Measurements from ENCODE around the gene PDE4B.

The PDE4B gene

GRCh38 chr1:66357478-66358197 lies 564.9 kb downstream of the PDE4B start:
- DNase-seq (ENCODE audit: low read depth) = no peak
- H3K4me3 ChIP-seq (ENCODE audit: low read depth, low read length) = no peak overlapping the region
- no peak for TF ChIP-seq CTCF (IDR thresholded peaks at IDR 0.05; ENCODE audit: control insufficient read depth, extremely low read depth, insufficient read depth)

- no peak overlapping the region for H3K4me3 ChIP-seq (ENCODE audit: low read depth, low read length)
- no peak for TF ChIP-seq CTCF (IDR thresholded peaks at IDR 0.05; ENCODE audit: control insufficient read depth, extremely low read depth, insufficient read depth)
- DNase-seq (ENCODE audit: low read depth) = no peak
Observed at GRCh38 chr1:66359269-66359668, 566.6 kb downstream of the PDE4B start.

- no peak for DNase-seq (ENCODE audit: low read depth)
- H3K4me3 ChIP-seq (ENCODE audit: low read depth, low read length) = no peak overlapping the region
- no peak for TF ChIP-seq CTCF (IDR thresholded peaks at IDR 0.05; ENCODE audit: control insufficient read depth, extremely low read depth, insufficient read depth)
Observed at GRCh38 chr1:66359815-66360214, 567.1 kb downstream of the PDE4B start.

- DNase-seq (ENCODE audit: low read depth) = no peak
- TF ChIP-seq CTCF (IDR thresholded peaks at IDR 0.05; ENCODE audit: control insufficient read depth, extremely low read depth, insufficient read depth) = no peak
- H3K4me3 ChIP-seq (ENCODE audit: low read depth, low read length) = no peak overlapping the region
Observed at GRCh38 chr1:66360285-66360724, 567.6 kb downstream of the PDE4B start.

- no peak for TF ChIP-seq CTCF (IDR thresholded peaks at IDR 0.05; ENCODE audit: control insufficient read depth, extremely low read depth, insufficient read depth)
- H3K4me3 ChIP-seq (ENCODE audit: low read depth, low read length) = no peak overlapping the region
- DNase-seq (ENCODE audit: low read depth) = no peak
Observed at GRCh38 chr1:66364578-66365391, 572.1 kb downstream of the PDE4B start.

- DNase-seq (ENCODE audit: low read depth) = no peak
- TF ChIP-seq CTCF (IDR thresholded peaks at IDR 0.05; ENCODE audit: control insufficient read depth, extremely low read depth, insufficient read depth) = no peak
- H3K4me3 ChIP-seq (ENCODE audit: low read depth, low read length) = no peak overlapping the region
Observed at GRCh38 chr1:66365635-66366034, 572.9 kb downstream of the PDE4B start.

All from LNCaP clone FGC (cell line).